ENCODE results near the gene STX2. TPM values are rescaled to one million over a fixed set of nuclear protein-coding genes. Genes with fewer than 3 reads are reported as not detected.
A peak's percentile ranks its signal among the peaks of the same experiment; 100 is the strongest.

STX2 gene
- total and polyA plus RNA-seq, 2 donors (not counting 3 experiments of a cell fraction or from before 2014, with no cell fraction given) = 26.2 to 32.6 TPM

GRCh38 chr12:130871286-130872178, 32.5 kb upstream of the STX2 start, which contains the start of gene RAN:
TSS of gene RAN (plus strand) at chr12:130872066. CDS start at chr12:130872594, 528 bp downstream.
- BruUV-seq (replicated peaks) = TSS peak; percentile 76
- FAIRE-seq (peak; percentile 88), DNase-seq (ENCODE audit: low read depth, low spot score) (peak; percentile 89)
- CTCF ChIA-PET = interaction anchor here (0.9 to 1.0 kb wide), 3 partner anchors 22 to 45 kb away, joined by 3 to 4 read pairs (median 3); no protein-coding TSS in a partner anchor
- H3K79me2 ChIP-seq (ENCODE audit: control insufficient read depth, insufficient read depth, low read length) = peaks cover 36% of the 10 kb centered on the region
- POLR2A ChIA-PET = no interaction called here
- peak within 1 kb of the TSS; percentile 70 for H3K27ac ChIP-seq (ENCODE audit: insufficient read depth, low read depth, low read length)
- peak within 1 kb of the TSS; percentile 97 for H2AFZ ChIP-seq (ENCODE audit: low read depth, low read length)
- H3K4me1 ChIP-seq (ENCODE audit: control insufficient read depth, extremely low read depth, insufficient read depth, low read length) = peaks cover 23% of the 10 kb centered on the region
- H3K36me3 ChIP-seq (ENCODE audit: control insufficient read depth in 2 of 2, extremely low read depth in 1 of 2, insufficient read depth in 2 of 2, low read length in 2 of 2) = peaks cover 6 to 33% of the 10 kb centered on the region in 2 experiments
- H3K4me3 ChIP-seq (replicated peaks in 1 of 3; ENCODE audit: insufficient read depth in 1 of 3, low read depth in 1 of 3, low read length in 3 of 3) = peak within 1 kb of the TSS; percentile 69 to 99 (median 96)
- peaks cover 5% of the 10 kb centered on the region for H4K20me1 ChIP-seq (replicated peaks; ENCODE audit: control insufficient read depth, extremely low read depth, insufficient read depth, low read length)
- intact Hi-C loops (cut with micrococcal nuclease) (loop anchor here (1.0 to 10.0 kb wide), 6 partner anchors 32 to 1076 kb away; partner anchors contain the start of genes EP400, SFSWAP and STX2), dilution Hi-C loops (cut with MboI; ENCODE audit: extremely low pct_ligation_motif_present, low sequenced_read_pairs) (no loop called here)
- peak within 1 kb of the TSS; percentile 96 for H3K9ac ChIP-seq (replicated peaks; ENCODE audit: extremely low read depth, insufficient read depth, low read length)
- TF ChIP-seq JUN (IDR thresholded peaks at IDR 0.05; ENCODE audit: borderline replicate concordance, insufficient read depth, insufficient read length, low read depth) (no peak), FOS (IDR thresholded peaks at IDR 0.05; ENCODE audit: borderline replicate concordance, insufficient read depth, low read length) (no peak), GATA2 (IDR thresholded peaks at IDR 0.05; ENCODE audit: insufficient read depth, insufficient read length, low read depth, low read length) (no peak), CTCF (IDR thresholded peaks at IDR 0.05; ENCODE audit: extremely low read depth in 1 of 2, insufficient read depth in 1 of 2, low read depth in 1 of 2, low read length in 2 of 2) (no peak), POLR2AphosphoS5 (IDR thresholded peaks at IDR 0.05; ENCODE audit: insufficient read depth, low read depth, low read length) (peak; percentile 87), MYC (IDR thresholded peaks at IDR 0.05; ENCODE audit: low read depth, low read length) (peak; percentile 59), EZH2 (IDR thresholded peaks at IDR 0.05; ENCODE audit: borderline replicate concordance, low read depth, low read length, severe bottlenecking) (no peak), POLR2A (IDR thresholded peaks at IDR 0.05; ENCODE audit: low read depth, low read length) (peak; percentile 89), MAX (IDR thresholded peaks at IDR 0.05; ENCODE audit: insufficient read depth, insufficient read length) (peak; percentile 60)
- no peaks in the 10 kb centered on the region for H3K9me3 ChIP-seq (replicated peaks; ENCODE audit: control insufficient read depth, insufficient read depth, low read length)
- no peaks in the 10 kb centered on the region for H3K9me1 ChIP-seq (replicated peaks; ENCODE audit: control insufficient read depth, extremely low read depth, insufficient read depth, low read length)
- H3K27me3 ChIP-seq (ENCODE audit: control insufficient read depth in 2 of 2, insufficient read depth in 2 of 2, low read length in 2 of 2) = no peaks in the 10 kb centered on the region
- H3K4me2 ChIP-seq (ENCODE audit: insufficient read depth, low read length) = peak within 1 kb of the TSS; percentile 88
